Keratinocyte (primary cell): ENCODE results near the gene PRKAR1A.

Experiments
- EZH2 ChIP-seq: IDR thresholded peaks from one replicate; pipeline ENCODE4 v1.6.1; 2012; ENCODE audit warnings: inconsistent platforms, mild to moderate bottlenecking, low read length, moderate library complexity
- TF ChIP-seq, protein P1 (sequence below), 3 experiments: IDR thresholded peaks in 1 of 3; conservative IDR thresholded peaks in 1 of 3; optimal IDR thresholded peaks in 1 of 3; 2 replicates in 2 of 3; 3 replicates in 1 of 3; pipeline versions ENCODE3 to v1.5.1; 2011; ENCODE audit warnings: low read length in 3 of 3, mild to moderate bottlenecking in 3 of 3, moderate library complexity in 2 of 3, control low read depth in 1 of 3, inconsistent platforms in 1 of 3; ENCODE audit not compliant: insufficient read depth in 2 of 3; ENCODE audit errors: extremely low read depth in 1 of 3

DNA sequence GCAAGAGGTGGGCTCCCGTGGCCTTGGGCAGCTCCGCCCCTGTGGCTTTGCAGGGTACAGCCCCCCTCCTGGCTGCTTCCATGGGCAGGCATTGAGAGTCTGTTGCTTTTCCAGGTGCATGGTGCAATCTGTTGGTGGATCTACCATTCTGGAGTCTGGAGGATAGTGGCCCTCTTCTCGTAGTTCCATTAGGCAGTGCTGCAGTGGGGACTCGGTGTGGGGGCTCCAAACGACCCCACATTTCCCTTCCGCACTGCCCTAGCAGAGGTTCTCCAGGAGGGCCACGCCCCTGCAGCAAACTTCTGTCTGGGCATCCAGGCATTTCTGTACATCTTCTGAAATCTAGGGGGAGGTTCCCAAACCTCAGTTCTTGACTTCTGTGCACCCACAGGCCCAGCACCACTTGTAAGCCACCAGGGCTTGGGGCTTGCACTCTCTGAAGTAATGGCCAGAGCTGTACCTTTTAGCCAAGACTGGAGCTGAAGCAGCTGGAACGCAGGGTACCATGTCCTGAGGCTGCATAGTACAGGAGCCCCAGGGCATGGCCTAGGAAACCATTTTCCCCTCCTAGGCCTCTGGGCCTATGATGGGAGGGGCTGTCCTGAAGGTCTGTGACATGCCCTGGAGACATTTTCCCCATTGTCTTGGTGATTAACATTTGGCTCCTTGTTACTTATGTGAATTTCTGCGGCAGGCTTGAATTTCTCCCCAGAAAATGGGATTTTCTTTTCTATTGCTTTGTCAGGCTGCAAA is 6.0 kb downstream of the PRKAR1A start:
- TF ChIP-seq, protein P1, sequence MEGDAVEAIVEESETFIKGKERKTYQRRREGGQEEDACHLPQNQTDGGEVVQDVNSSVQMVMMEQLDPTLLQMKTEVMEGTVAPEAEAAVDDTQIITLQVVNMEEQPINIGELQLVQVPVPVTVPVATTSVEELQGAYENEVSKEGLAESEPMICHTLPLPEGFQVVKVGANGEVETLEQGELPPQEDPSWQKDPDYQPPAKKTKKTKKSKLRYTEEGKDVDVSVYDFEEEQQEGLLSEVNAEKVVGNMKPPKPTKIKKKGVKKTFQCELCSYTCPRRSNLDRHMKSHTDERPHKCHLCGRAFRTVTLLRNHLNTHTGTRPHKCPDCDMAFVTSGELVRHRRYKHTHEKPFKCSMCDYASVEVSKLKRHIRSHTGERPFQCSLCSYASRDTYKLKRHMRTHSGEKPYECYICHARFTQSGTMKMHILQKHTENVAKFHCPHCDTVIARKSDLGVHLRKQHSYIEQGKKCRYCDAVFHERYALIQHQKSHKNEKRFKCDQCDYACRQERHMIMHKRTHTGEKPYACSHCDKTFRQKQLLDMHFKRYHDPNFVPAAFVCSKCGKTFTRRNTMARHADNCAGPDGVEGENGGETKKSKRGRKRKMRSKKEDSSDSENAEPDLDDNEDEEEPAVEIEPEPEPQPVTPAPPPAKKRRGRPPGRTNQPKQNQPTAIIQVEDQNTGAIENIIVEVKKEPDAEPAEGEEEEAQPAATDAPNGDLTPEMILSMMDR (optimal IDR thresholded peaks at IDR 0.05 in 1 of 3, IDR thresholded peaks at IDR 0.05 in 1 of 3, conservative IDR thresholded peaks at IDR 0.05 in 1 of 3; ENCODE audit: extremely low read depth in 1 of 3, insufficient read depth in 2 of 3, low read length in 3 of 3): no peak
- TF ChIP-seq EZH2: no peak
